Endothelial cell of umbilical vein (primary cell): ENCODE measurements around the gene MYO7B. TPM values are rescaled to one million over a fixed set of nuclear protein-coding genes. Genes with fewer than 3 reads are reported as not detected.

Experiments
- BruUV-seq: library from RNA; stranded (reverse); fragments of 400-500 nt; replicated peaks from 2 replicates; lab custom pipeline; 2021; lab: Mats Ljungman, UMichigan
- CTCF ChIA-PET: fragments of 300-600, 350-600 bp; sonication (Branson Sonifier 250); formaldehyde crosslinking; loops from one replicate; lab custom pipeline; 2021; ENCODE audit warnings: antibody characterized with exemption, inconsistent platforms; lab: Charles Lee
- POLR2A ChIA-PET: fragments of 300-600, 350-600 bp; sonication (Branson Sonifier 250); formaldehyde crosslinking; loops from one replicate; lab custom pipeline; 2021; ENCODE audit warnings: antibody characterized with exemption, inconsistent platforms; lab: Charles Lee
- DNase-seq: peaks from one replicate; pipeline ENCODE4 v3.0.0-alpha.2; 2011; ENCODE audit warnings: low read depth, low spot score
- FAIRE-seq: peaks from 2 replicates; lab custom pipeline; 2011; peaks lifted over from hg19 to GRCh38; lab: Jason Lieb, UNC
- H2AFZ ChIP-seq: 2 replicates; pipeline ENCODE4 v1.6.0; 2012; ENCODE audit warnings: low read depth, low read length, control low read depth, inconsistent platforms
- H3K27ac ChIP-seq: 2 replicates; pipeline ENCODE4 v1.5.1; 2011; ENCODE audit warnings: low read depth, mild to moderate bottlenecking, control low read depth, low read length, moderate library complexity; ENCODE audit not compliant: insufficient read depth
- H3K27me3 ChIP-seq, 2 experiments: 2 replicates each; pipeline versions ENCODE4 v1.6.0 to v1.6.1; 2011; ENCODE audit warnings: low read length in 2 of 2, mixed read lengths in 1 of 2; ENCODE audit not compliant: control insufficient read depth in 2 of 2, insufficient read depth in 2 of 2
- H3K36me3 ChIP-seq, 2 experiments: 2 replicates in 1 of 2; 3 replicates in 1 of 2; pipeline ENCODE4 v1.5.1; 2011; ENCODE audit warnings: low read length in 2 of 2, mild to moderate bottlenecking in 1 of 2, moderate library complexity in 1 of 2; ENCODE audit not compliant: control insufficient read depth in 2 of 2, insufficient read depth in 2 of 2; ENCODE audit errors: extremely low read depth in 1 of 2
- H3K4me1 ChIP-seq: 3 replicates; pipeline ENCODE4 v1.5.1; 2011; ENCODE audit warnings: mild to moderate bottlenecking, low read length; ENCODE audit not compliant: control insufficient read depth, insufficient read depth; ENCODE audit errors: extremely low read depth
- H3K4me2 ChIP-seq: 2 replicates; pipeline ENCODE4 v1.6.1; 2011; ENCODE audit warnings: low read length, control low read depth, mixed read lengths; ENCODE audit not compliant: insufficient read depth
- H3K4me3 ChIP-seq, 3 experiments: fragments of 200-600 bp in 1 of 3; sonication (generic), shearing (Covaris generic) in 1 of 3; replicated peaks in 1 of 3; 2 replicates each; pipeline ENCODE4 v1.5.1; 2011 to 2016; ENCODE audit warnings: control low read depth in 3 of 3, low read length in 3 of 3, mild to moderate bottlenecking in 2 of 3, inconsistent platforms in 1 of 3, low read depth in 1 of 3, moderate library complexity in 1 of 3; ENCODE audit not compliant: insufficient read depth in 1 of 3
- H3K79me2 ChIP-seq: 2 replicates; pipeline ENCODE4 v1.6.0; 2012; ENCODE audit warnings: low read length, inconsistent platforms; ENCODE audit not compliant: control insufficient read depth, insufficient read depth
- H3K9ac ChIP-seq: replicated peaks from 2 replicates; pipeline ENCODE3; 2011; ENCODE audit warnings: low read length, control low read depth; ENCODE audit not compliant: insufficient read depth; ENCODE audit errors: extremely low read depth
- H3K9me1 ChIP-seq: replicated peaks from 3 replicates; pipeline ENCODE4 v1.6.0; 2011; ENCODE audit warnings: mild to moderate bottlenecking, low read length; ENCODE audit not compliant: control insufficient read depth, insufficient read depth; ENCODE audit errors: extremely low read depth
- H3K9me3 ChIP-seq: replicated peaks from 2 replicates; pipeline ENCODE4 v1.5.1; 2012; ENCODE audit warnings: low read length, inconsistent platforms; ENCODE audit not compliant: control insufficient read depth, insufficient read depth
- H4K20me1 ChIP-seq: replicated peaks from 2 replicates; pipeline ENCODE3; 2011; ENCODE audit warnings: mild to moderate bottlenecking, low read length; ENCODE audit not compliant: control insufficient read depth, insufficient read depth; ENCODE audit errors: extremely low read depth
- EZH2 ChIP-seq: IDR thresholded peaks from 2 replicates; pipeline ENCODE4 v1.6.1; 2012; ENCODE audit warnings: borderline replicate concordance, low read depth, mild to moderate bottlenecking, moderate library complexity, low read length, inconsistent platforms; ENCODE audit not compliant: severe bottlenecking
- FOS ChIP-seq: IDR thresholded peaks from 2 replicates; pipeline ENCODE4 v1.6.1; 2011; ENCODE audit warnings: mild to moderate bottlenecking, low read length, moderate library complexity, borderline replicate concordance; ENCODE audit not compliant: insufficient read depth
- GATA2 ChIP-seq: IDR thresholded peaks from 2 replicates; pipeline ENCODE4 v1.7.0; 2011; ENCODE audit warnings: low read depth, mild to moderate bottlenecking, moderate library complexity, mixed read lengths, low read length; ENCODE audit not compliant: insufficient read length, insufficient read depth
- JUN ChIP-seq: IDR thresholded peaks from 2 replicates; pipeline ENCODE4 v1.6.1; 2011; ENCODE audit warnings: borderline replicate concordance, low read depth; ENCODE audit not compliant: insufficient read length, insufficient read depth
- MYC ChIP-seq: IDR thresholded peaks from one replicate; pipeline ENCODE4 v1.6.1; 2011; ENCODE audit warnings: mild to moderate bottlenecking, low read depth, low read length
- POLR2A ChIP-seq: IDR thresholded peaks from 2 replicates; pipeline ENCODE4 v1.6.1; 2012; ENCODE audit warnings: low read depth, mild to moderate bottlenecking, control low read depth, low read length
- POLR2AphosphoS5 ChIP-seq: IDR thresholded peaks from 2 replicates; pipeline ENCODE4 v1.6.1; 2012; ENCODE audit warnings: low read depth, mild to moderate bottlenecking, control low read depth, low read length, moderate library complexity; ENCODE audit not compliant: insufficient read depth
- dilution Hi-C: fragments of 300-500 bp; cut with MboI; formaldehyde crosslinking; loops from one replicate; pipeline ENCODE4 v1.15.0; 2019; ENCODE audit warnings: low sequenced_read_pairs; ENCODE audit not compliant: extremely low pct_ligation_motif_present
- intact Hi-C: fragments of 100-400 bp; cut with micrococcal nuclease; formaldehyde crosslinking; loops from one replicate; pipeline ENCODE4 v1.10.0; 2022
- polyA plus RNA-seq, 4 experiments: library from polyadenylated mRNA; depleted of rRNA in 3 of 4; stranded (reverse) in 3 of 4; unstranded in 1 of 4; fragments of >200 nt; gene quantifications; 2 replicates each; pipeline versions ENCODE4 v1.2.1 to v1.2.3, GENCODE V29; 2011 to 2012; ENCODE audit warnings: missing spikeins in 1 of 4
- total RNA-seq: library from RNA; stranded (reverse); gene quantifications from 2 replicates; pipeline ENCODE4 v1.2.3, GENCODE V29; 2021
- TF ChIP-seq, protein P1 (sequence below), 2 donors: IDR thresholded peaks; 1 replicate in 1 of 2; 2 replicates in 1 of 2; pipeline ENCODE4 v1.5.1; 2011; ENCODE audit warnings: low read length in 2 of 2, mild to moderate bottlenecking in 2 of 2, moderate library complexity in 2 of 2, control low read depth in 1 of 2, inconsistent platforms in 1 of 2, low read depth in 1 of 2; ENCODE audit not compliant: insufficient read depth in 1 of 2; ENCODE audit errors: extremely low read depth in 1 of 2
- TF ChIP-seq, protein P2 (sequence below): IDR thresholded peaks from 2 replicates; pipeline ENCODE4 v1.6.1; 2011; ENCODE audit not compliant: insufficient read depth, insufficient read length

The MYO7B gene
- total and polyA plus RNA-seq, 2 donors (not counting 3 experiments of a cell fraction or from before 2014, with no cell fraction given), result 0.17 TPM; not detected in 1

DNA sequence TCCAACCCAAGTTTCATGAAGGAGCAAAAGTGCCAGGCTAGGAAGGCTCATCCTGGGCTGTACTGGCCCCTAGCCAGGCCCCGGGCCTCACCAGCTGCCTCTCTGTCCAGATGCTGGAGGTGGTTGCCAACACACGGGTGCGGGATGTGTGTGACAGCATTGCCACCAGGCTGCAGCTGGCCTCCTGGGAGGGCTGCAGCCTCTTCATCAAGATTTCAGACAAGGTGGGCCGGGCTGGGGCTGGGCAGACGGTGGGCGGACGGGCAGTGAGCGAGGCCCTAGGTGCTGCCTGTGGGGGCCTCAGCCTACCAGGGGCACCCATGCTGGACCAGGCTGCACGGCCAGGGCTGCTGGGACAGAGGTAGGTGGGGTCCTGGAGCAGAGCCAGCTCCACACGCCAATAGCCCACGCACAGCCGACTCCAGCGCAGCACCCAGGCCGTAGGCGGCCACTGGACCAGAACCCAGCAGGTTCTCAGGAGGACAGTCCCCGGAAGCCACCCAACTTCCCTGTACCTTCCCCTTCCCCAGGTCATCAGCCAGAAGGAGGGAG lies 98.7 kb downstream of the MYO7B start:
- H3K9me3 ChIP-seq, result no peaks in the 10 kb centered on the region
- H3K9ac ChIP-seq, result no peak overlapping the region
- CTCF ChIA-PET, result no interaction called here
- no TSS peak for BruUV-seq
- no peak overlapping the region for H2AFZ ChIP-seq
- dilution Hi-C loops, result no loop called here
- no peak overlapping the region for H3K4me3 ChIP-seq
- no peak for FAIRE-seq
- H3K36me3 ChIP-seq, result no peaks in the 10 kb centered on the region
- POLR2A ChIA-PET, result no interaction called here
- peaks cover 21% of the 10 kb centered on the region for H3K4me1 ChIP-seq
- H4K20me1 ChIP-seq, result no peaks in the 10 kb centered on the region
- no peaks in the 10 kb centered on the region for H3K9me1 ChIP-seq
- TF ChIP-seq POLR2A, result no peak
- TF ChIP-seq MYC, result no peak
- TF ChIP-seq, protein P1, sequence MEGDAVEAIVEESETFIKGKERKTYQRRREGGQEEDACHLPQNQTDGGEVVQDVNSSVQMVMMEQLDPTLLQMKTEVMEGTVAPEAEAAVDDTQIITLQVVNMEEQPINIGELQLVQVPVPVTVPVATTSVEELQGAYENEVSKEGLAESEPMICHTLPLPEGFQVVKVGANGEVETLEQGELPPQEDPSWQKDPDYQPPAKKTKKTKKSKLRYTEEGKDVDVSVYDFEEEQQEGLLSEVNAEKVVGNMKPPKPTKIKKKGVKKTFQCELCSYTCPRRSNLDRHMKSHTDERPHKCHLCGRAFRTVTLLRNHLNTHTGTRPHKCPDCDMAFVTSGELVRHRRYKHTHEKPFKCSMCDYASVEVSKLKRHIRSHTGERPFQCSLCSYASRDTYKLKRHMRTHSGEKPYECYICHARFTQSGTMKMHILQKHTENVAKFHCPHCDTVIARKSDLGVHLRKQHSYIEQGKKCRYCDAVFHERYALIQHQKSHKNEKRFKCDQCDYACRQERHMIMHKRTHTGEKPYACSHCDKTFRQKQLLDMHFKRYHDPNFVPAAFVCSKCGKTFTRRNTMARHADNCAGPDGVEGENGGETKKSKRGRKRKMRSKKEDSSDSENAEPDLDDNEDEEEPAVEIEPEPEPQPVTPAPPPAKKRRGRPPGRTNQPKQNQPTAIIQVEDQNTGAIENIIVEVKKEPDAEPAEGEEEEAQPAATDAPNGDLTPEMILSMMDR (IDR thresholded peaks at IDR 0.05; ENCODE audit: extremely low read depth in 1 of 2, insufficient read depth in 1 of 2, low read depth in 1 of 2, low read length in 2 of 2), result no peak
- TF ChIP-seq FOS, result no peak
- TF ChIP-seq GATA2, result no peak
- no peak for TF ChIP-seq POLR2AphosphoS5
- TF ChIP-seq, protein P2, sequence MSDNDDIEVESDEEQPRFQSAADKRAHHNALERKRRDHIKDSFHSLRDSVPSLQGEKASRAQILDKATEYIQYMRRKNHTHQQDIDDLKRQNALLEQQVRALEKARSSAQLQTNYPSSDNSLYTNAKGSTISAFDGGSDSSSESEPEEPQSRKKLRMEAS, result no peak
- TF ChIP-seq JUN, result no peak
- no peak for TF ChIP-seq EZH2
- H3K79me2 ChIP-seq, result no peaks in the 10 kb centered on the region
- intact Hi-C loops, result no loop called here
- H3K27ac ChIP-seq, result no peak overlapping the region
- no peaks in the 10 kb centered on the region for H3K27me3 ChIP-seq
- no peak overlapping the region for H3K4me2 ChIP-seq
- DNase-seq, result no peak
